ENCODE data around the gene MGARP.

- TF ChIP-seq CTCF (IDR thresholded peaks at IDR 0.05) (no peak), TCF7L2 (IDR thresholded peaks at IDR 0.05; ENCODE audit: low read depth, low read length) (no peak)
Observed at GRCh38 chr4:139234253-139234652, 45.8 kb downstream of the MGARP start.
